ENCODE results near the gene TRAP1. TPM values are rescaled to one million over a fixed set of nuclear protein-coding genes. Genes with fewer than 3 reads are reported as not detected.

Gene TRAP1
- total RNA-seq, 2 donors from 2014 or later, result 78.1 to 92.9 TPM

DNA sequence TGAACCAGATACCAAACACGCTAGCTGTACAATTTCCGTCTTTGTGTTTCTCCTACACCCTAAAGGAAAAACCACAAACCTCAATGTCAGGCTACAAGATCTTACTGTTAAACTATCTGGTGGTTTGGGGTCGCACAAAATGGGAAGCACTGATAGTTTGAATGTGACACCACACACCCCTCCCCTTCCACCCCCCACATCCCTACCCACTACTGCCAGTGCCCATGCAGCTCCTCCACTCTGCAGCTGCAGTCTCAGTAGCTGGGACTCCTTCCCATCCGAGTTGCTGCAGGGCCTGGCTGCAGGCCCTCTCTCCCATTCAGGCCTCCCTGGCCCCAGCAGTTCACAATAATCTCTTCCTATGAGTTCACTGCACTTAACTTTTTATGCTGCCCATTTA lies 18.4 kb downstream of the TRAP1 start:
- Histone ChIP-seq H3K4me1 (peaks cover 27% of the 10 kb centered on the region), H3K4me3 (no peak overlapping the region), H3K36me3 (replicated peaks in 1 of 2; ENCODE audit: insufficient read depth in 1 of 2, low read depth in 2 of 2) (no peaks in the 10 kb centered on the region), H3K27me3 (no peaks in the 10 kb centered on the region), H3K9me3 (no peaks in the 10 kb centered on the region), H3K27ac (no peak overlapping the region)
- TF ChIP-seq POLR2A (IDR thresholded peaks at IDR 0.05), result no peak
- TF ChIP-seq, protein P1, sequence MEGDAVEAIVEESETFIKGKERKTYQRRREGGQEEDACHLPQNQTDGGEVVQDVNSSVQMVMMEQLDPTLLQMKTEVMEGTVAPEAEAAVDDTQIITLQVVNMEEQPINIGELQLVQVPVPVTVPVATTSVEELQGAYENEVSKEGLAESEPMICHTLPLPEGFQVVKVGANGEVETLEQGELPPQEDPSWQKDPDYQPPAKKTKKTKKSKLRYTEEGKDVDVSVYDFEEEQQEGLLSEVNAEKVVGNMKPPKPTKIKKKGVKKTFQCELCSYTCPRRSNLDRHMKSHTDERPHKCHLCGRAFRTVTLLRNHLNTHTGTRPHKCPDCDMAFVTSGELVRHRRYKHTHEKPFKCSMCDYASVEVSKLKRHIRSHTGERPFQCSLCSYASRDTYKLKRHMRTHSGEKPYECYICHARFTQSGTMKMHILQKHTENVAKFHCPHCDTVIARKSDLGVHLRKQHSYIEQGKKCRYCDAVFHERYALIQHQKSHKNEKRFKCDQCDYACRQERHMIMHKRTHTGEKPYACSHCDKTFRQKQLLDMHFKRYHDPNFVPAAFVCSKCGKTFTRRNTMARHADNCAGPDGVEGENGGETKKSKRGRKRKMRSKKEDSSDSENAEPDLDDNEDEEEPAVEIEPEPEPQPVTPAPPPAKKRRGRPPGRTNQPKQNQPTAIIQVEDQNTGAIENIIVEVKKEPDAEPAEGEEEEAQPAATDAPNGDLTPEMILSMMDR (IDR thresholded peaks at IDR 0.05), result no peak
- DNase-seq, result no peak
- intact Hi-C loops (cut with DNase I), result loop anchor here (10.0 kb wide), 1 partner anchor 176 kb away; no protein-coding TSS in a partner anchor
- 75 to 93% methylated on average over 4 of the region's 4 CpGs for WGBS, 2 donors
- ATAC-seq, result no peak

DNA sequence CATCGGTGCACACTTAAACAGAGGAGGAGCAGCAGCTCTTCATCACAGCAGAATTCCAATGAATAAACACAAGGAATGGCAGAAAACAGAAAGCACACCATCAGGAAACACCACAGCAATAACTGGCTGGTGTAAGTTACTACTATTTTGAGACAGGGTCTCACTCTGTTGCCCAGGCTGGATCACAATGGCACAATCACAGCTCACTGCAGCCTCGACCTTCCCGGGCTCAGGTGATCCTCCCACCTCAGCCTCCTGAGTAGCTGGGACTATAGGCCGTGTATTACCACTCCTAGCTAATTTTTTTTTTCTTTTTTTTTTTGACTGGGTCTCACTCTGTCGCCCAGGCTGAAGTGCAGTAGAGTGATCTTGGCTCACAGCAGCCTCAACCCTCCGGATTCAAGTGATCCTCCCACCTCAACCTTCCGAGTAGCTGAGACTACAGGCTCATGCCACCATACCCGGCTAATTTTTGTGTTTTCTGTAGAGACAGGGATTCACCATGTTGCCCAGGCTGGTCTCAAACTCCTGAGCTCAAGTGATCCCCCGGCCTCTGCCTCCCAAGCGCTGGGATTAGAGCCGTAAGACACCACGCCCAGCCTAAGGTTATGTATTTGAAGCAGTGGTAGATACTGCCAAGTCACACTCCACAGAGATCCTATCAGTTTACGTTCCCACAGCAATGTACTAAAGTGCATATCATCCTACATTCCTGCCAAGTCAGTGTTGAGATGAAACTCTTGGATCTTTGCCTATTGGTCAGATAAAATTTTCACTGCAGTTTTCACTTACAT lies 20.7 kb downstream of the TRAP1 start:
- DNase-seq (no peak), ATAC-seq (no peak)
- H3K27ac ChIP-seq, result peak overlapping the region; percentile 79 to 89 (median 86)
- no peaks in the 10 kb centered on the region for H3K27me3 ChIP-seq
- intact Hi-C loops (cut with DNase I), result loop anchor here (10.0 kb wide), 1 partner anchor 178 kb away; no protein-coding TSS in a partner anchor
- WGBS, 2 donors, result 36 to 39% methylated on average over 13 of the region's 13 CpGs
- no peaks in the 10 kb centered on the region for H3K36me3 ChIP-seq (replicated peaks in 1 of 2; ENCODE audit: insufficient read depth in 1 of 2, low read depth in 2 of 2)
- peaks cover 27% of the 10 kb centered on the region for H3K4me1 ChIP-seq
- no peak overlapping the region for H3K4me3 ChIP-seq
- no peak for TF ChIP-seq POLR2A (IDR thresholded peaks at IDR 0.05)
- TF ChIP-seq, protein P1 (IDR thresholded peaks at IDR 0.05), result no peak
- H3K9me3 ChIP-seq, result no peaks in the 10 kb centered on the region

DNA sequence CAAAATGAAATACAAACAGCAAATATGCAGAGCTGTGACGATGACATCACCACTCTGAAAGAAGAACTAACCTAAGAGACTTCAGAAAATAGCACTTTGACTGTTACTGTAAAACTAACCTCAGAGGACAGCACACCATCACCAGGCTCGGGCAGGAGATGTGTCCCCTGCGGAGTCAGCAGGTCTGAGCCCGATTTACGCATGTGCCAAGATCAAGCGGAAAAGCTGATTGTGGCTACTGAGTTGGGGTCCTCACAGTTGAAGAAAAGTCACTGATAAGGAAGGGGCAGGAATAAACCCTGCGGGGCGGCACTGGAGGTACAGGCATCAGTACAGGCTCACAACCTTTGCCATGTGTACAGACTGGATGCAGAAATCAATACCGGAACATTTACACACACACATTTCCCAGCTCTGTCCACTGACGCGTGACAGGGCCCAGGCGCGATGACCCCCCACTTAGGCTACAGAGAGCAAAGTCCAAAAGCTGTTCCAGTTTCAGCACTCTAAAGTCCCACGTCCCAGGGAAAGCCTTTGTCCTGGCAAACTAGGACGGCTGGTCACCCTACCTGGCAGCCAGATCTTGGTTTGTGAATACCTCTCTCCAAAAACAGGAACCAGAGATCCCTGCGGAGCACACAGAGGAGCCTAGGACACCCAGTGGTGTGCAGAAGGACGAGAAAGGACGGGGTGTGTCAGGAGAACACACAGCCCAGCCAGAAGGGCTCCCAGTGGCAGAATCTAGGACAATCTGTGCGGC lies 21.5 kb downstream of the TRAP1 start:
- intact Hi-C loops (cut with DNase I), result loop anchor here (10.0 kb wide), 1 partner anchor 179 kb away; no protein-coding TSS in a partner anchor
- no peaks in the 10 kb centered on the region for H3K36me3 ChIP-seq (replicated peaks in 1 of 2; ENCODE audit: insufficient read depth in 1 of 2, low read depth in 2 of 2)
- no peak overlapping the region for H3K4me3 ChIP-seq
- ATAC-seq (peak; percentile 93), DNase-seq (peak; percentile 79 to 90 (median 89))
- peaks cover 31% of the 10 kb centered on the region for H3K4me1 ChIP-seq
- H3K9me3 ChIP-seq, result no peaks in the 10 kb centered on the region
- peak overlapping the region; percentile 79 to 89 (median 86) for H3K27ac ChIP-seq
- H3K27me3 ChIP-seq, result no peaks in the 10 kb centered on the region
- TF ChIP-seq, protein P1 (IDR thresholded peaks at IDR 0.05), result peak in 1 of 7 experiments; percentile 2
- peak in 2 of 3 donors; percentile 58 to 66 for TF ChIP-seq POLR2A (IDR thresholded peaks at IDR 0.05)
- 25 to 26% methylated on average over 12 to 19 of the region's 19 CpGs for WGBS, 2 donors

DNA sequence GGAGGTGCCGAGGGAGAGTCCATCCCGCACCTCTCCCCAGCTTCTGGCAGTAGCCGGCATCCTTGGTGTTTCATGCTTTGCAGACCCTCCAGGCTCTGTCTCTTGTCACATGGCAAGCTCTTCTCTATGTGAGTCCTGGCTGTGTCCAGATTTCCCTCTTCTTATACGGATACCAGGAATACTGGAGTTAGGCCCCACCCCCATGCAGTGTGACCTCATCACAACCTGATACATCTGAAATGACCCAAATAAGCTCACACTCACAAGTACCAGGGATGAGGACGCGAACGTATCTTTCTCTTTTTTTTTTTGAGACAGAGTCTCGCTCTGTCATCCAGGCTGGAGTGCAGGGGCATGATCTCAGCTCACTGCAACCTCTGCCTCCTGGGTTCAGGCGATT lies 23.3 kb downstream of the TRAP1 start:
- Histone ChIP-seq H3K27ac (peak overlapping the region in 3 of 4 donors; percentile 79 to 89 (median 81)), H3K4me1 (peaks cover 40% of the 10 kb centered on the region), H3K36me3 (replicated peaks in 1 of 2; ENCODE audit: insufficient read depth in 1 of 2, low read depth in 2 of 2) (no peaks in the 10 kb centered on the region), H3K4me3 (no peak overlapping the region), H3K27me3 (no peaks in the 10 kb centered on the region), H3K9me3 (no peaks in the 10 kb centered on the region)
- DNase-seq, result no peak
- no peak for ATAC-seq
- TF ChIP-seq, protein P1 (IDR thresholded peaks at IDR 0.05), result no peak
- intact Hi-C loops (cut with DNase I), result loop anchor here (10.0 kb wide), 1 partner anchor 181 kb away; no protein-coding TSS in a partner anchor
- WGBS, 2 donors, result 91 to 92% methylated on average over 9 of the region's 9 CpGs

Data from body of pancreas (tissue), 4 donors.